ENCODE measurements around the gene KCNK3. TPM values are rescaled to one million over a fixed set of nuclear protein-coding genes. Genes with fewer than 3 reads are reported as not detected.
A peak's percentile ranks its signal among the peaks of the same experiment; 100 is the strongest.

KCNK3 gene
- total and polyA plus RNA-seq, 5 experiments from 2014 or later: not detected

DNA sequence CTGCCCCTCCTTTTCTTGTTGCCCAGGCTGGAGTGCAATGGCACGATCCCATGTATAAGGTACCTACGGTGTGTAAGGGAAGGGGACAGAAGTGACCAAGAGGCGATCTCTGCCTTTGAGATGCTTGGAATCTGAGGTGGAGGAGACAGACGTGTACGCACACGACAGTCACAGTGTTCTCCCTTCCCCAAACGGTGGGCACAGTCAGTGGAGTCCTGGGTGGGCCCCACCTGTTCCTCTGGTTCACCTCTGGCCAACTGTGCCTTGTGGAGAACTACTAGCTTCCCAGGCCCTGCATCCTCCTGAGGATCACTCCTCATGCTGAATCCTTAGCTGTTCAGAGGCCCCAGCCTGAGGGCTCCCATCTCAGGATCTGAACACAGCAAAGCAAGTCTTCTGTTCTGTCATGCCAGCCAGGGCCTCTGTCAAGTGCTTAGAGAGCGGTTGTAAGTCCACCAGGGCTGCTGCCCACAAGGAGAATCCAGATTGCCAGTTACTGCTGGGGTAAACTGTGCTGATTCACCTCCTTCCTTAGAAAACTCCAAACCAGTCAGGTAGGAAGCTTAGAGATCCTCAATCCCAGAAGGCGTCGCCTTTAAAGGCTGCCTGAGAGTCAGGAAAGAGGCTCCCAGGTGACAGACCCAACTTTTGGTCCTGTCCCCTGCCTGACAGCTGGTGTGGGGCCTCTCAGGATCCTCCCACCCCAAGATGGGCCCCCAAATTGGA is 73.1 kb downstream of the KCNK3 start:
- peaks cover 0 to 3% (median 0%) of the 10 kb centered on the region in 3 donors for H3K36me3 Mint-ChIP-seq
- no peaks in the 10 kb centered on the region for H3K27me3 Mint-ChIP-seq
- H3K9me3 Mint-ChIP-seq: peaks cover 0 to 1% (median 0%) of the 10 kb centered on the region in 9 donors
- peaks cover 19 to 66% (median 53%) of the 10 kb centered on the region in 4 donors for H3K4me1 Mint-ChIP-seq
- H3K4me3 Mint-ChIP-seq: peak overlapping the region; percentile 76 to 98 (median 95)
- ATAC-seq (no peak), DNase-seq (no peak)
- POLR2A ChIA-PET: no interaction called here
- peak overlapping the region in 9 of 10 donors; percentile 87 to 97 (median 93) for H3K27ac Mint-ChIP-seq

DNA sequence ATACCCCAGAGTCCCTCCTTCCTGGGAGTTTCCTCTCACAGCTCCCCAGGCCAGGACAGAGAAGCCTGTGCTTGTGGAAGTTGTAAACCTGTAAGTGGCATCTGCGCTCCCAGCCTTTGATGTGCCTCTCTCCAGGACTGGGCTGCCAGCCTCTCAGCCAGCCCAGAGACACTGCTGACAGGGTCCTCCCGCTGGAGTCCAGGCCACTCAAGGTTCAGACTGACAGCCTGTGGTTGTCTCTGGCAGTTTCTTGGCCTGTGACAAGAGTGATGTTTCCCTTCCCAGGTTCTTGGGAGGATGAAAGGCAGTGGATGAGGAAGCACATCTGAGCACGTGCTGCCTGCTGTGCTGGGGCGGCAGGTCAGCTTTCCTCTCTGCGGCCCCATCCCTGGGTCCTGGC is 74.6 kb downstream of the KCNK3 start:
- H3K36me3 Mint-ChIP-seq: peaks cover 0 to 3% (median 0%) of the 10 kb centered on the region in 3 donors
- POLR2A ChIA-PET: no interaction called here
- H3K4me3 Mint-ChIP-seq: peak overlapping the region in 5 of 10 donors; percentile 3 to 62 (median 34)
- ATAC-seq: no peak
- H3K27me3 Mint-ChIP-seq: no peaks in the 10 kb centered on the region
- peaks cover 0 to 1% (median 0%) of the 10 kb centered on the region in 9 donors for H3K9me3 Mint-ChIP-seq
- H3K27ac Mint-ChIP-seq: peak overlapping the region in 9 of 10 donors; percentile 18 to 92 (median 73)
- peaks cover 26 to 80% (median 65%) of the 10 kb centered on the region in 4 donors for H3K4me1 Mint-ChIP-seq
- DNase-seq: no peak

DNA sequence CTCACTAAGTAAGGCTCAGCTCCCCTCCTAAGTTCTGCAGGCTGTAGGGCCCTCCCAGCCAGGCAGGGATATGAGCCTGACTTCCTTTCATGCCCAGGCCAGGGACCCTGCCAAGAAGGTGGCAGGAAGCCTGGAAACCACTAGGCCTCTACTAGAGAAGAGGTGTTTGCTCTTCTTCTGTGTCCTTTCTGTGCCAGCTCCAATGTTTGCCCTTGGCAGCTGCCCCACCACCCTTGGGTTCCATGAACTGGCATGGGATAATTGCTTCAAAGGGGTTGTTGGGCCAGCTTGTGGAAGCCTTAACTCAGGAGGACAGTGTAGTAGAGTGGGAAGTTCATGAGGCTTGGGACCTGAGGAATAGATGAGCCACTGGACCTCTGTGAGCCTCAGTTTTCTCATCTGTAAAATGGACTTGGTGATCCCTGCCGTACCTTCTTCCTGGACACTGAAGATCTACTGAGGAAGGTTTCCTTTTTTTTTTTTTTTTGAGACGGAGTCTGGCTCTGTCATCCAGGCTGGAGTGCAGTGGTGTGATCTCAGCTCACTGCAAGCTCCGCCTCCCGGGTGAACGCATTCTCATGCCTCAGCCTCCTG is 75.5 kb downstream of the KCNK3 start:
- no peak for ATAC-seq
- H3K4me1 Mint-ChIP-seq: peaks cover 31 to 88% (median 73%) of the 10 kb centered on the region in 4 donors
- no peak overlapping the region for H3K4me3 Mint-ChIP-seq
- peaks cover 0 to 5% (median 0%) of the 10 kb centered on the region in 3 donors for H3K36me3 Mint-ChIP-seq
- POLR2A ChIA-PET: no interaction called here
- no peaks in the 10 kb centered on the region for H3K27me3 Mint-ChIP-seq
- no peak for DNase-seq
- peak overlapping the region in 4 of 10 donors; percentile 14 to 24 (median 20) for H3K27ac Mint-ChIP-seq
- H3K9me3 Mint-ChIP-seq: peaks cover 0 to 1% (median 0%) of the 10 kb centered on the region in 9 donors

DNA sequence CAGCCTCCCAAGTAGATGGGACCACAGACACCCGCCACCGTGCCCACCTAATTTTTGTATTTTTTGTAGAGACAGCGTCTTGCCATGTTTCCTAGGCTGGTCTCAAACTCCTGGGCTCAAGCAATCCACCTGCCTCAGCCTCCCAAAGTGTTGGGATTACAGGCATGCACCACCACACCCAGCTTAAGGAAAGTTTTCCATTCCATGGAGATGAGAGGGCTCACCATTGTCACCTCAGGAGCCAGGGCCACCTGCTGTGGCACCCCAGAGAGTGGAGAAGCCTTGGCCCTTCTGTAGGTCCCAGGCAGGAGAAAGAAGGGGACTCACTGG is 76.2 kb downstream of the KCNK3 start:
- ATAC-seq (no peak), DNase-seq (no peak)
- peaks cover 31 to 83% (median 71%) of the 10 kb centered on the region in 4 donors for H3K4me1 Mint-ChIP-seq
- POLR2A ChIA-PET: interaction anchor here (1.0 kb wide), 1 partner anchor 17 kb away, joined by 4 read pairs; the partner anchor contains the start of gene CENPA
- H3K27ac Mint-ChIP-seq: peak overlapping the region in 7 of 10 donors; percentile 3 to 86 (median 63)
- peaks cover 0 to 5% (median 0%) of the 10 kb centered on the region in 3 donors for H3K36me3 Mint-ChIP-seq
- H3K9me3 Mint-ChIP-seq: peaks cover 0 to 1% (median 0%) of the 10 kb centered on the region in 9 donors
- no peaks in the 10 kb centered on the region for H3K27me3 Mint-ChIP-seq
- H3K4me3 Mint-ChIP-seq: peak overlapping the region in 2 of 10 donors; percentile 15 to 23

DNA sequence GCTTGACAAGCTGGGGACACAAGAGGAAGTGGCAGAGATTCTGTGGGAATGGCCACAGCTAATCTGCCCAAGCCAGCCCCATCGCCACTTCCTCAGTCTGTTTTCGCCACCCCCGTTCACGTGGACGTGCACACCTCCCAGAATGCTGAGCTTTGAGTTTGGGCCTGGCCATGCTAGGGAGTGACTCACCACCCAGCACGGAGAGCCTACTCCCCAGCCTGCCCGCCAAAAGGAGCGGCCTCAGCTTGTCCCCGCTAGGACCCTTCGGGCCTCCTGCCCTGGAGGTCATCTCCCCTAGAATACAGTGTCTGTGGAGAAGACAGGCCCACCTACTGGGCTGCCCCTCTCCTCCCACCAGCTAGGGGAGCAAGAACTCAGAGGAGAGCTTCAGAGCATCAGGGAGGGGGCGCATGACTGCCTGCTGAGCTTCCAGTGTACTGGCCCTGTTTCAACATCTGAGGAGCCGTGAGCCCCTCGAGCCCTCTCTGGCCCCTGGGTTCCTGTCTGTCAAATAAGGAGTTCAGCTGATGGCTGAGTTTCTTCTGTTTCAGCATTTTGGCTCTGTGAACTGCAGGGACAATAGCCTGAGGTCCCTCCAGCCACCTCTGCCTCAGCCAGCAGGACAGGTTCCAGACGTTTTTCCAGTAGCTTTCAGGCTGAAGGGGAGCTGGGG is 76.7 kb downstream of the KCNK3 start:
- peaks cover 0 to 9% (median 0%) of the 10 kb centered on the region in 3 donors for H3K36me3 Mint-ChIP-seq
- POLR2A ChIA-PET: interaction anchor here (1.0 kb wide), 1 partner anchor 16 kb away, joined by 4 read pairs; the partner anchor contains the start of gene CENPA
- ATAC-seq (no peak), DNase-seq (no peak)
- no peaks in the 10 kb centered on the region for H3K27me3 Mint-ChIP-seq
- peak overlapping the region in 3 of 10 donors; percentile 15 to 30 (median 24) for H3K4me3 Mint-ChIP-seq
- peaks cover 30 to 84% (median 71%) of the 10 kb centered on the region in 4 donors for H3K4me1 Mint-ChIP-seq
- peak overlapping the region in 9 of 10 donors; percentile 3 to 66 (median 53) for H3K27ac Mint-ChIP-seq
- H3K9me3 Mint-ChIP-seq: peaks cover 0 to 1% (median 0%) of the 10 kb centered on the region in 9 donors

DNA sequence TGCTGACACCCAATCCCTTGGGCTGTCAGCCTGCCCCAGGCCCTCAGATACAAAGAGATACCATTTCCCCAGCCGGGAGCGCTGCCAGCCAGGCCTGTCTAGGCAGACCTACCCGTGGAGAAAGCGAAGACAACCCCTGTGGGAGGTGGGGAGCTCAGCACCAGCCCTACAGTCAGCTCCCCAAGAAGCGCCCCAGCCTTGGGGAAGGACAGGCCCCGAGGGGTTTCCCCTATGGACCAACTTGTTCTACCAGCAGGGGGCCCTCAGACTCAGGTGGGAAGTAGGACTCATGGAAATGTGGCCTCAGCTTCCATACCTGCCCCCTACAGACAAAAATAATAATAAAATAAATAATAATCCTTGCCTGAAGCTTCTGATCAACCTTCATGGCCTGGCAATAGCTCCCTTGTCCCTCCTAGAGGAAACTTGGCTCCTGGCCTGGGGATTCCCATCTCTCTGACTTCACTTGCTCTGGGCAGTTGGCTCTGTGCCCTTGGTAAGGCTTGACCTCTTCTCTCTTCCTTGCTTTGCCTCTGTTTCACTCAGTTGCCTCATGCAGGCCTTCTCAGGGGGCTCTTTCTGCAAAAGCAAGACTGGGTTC is 78.6 kb downstream of the KCNK3 start:
- peak in 1 of 2 donors; percentile 34 for ATAC-seq
- H3K36me3 Mint-ChIP-seq: peaks cover 0 to 22% (median 2%) of the 10 kb centered on the region in 3 donors
- H3K4me1 Mint-ChIP-seq: peaks cover 24 to 71% (median 54%) of the 10 kb centered on the region in 4 donors
- DNase-seq: peak in 3 of 10 donors; percentile 17 to 32 (median 27)
- H3K4me3 Mint-ChIP-seq: peak overlapping the region in 1 of 10 donors; percentile 20
- H3K27ac Mint-ChIP-seq: peak overlapping the region; percentile 53 to 95 (median 90)
- H3K9me3 Mint-ChIP-seq: no peaks in the 10 kb centered on the region
- POLR2A ChIA-PET: no interaction called here
- H3K27me3 Mint-ChIP-seq: no peaks in the 10 kb centered on the region

DNA sequence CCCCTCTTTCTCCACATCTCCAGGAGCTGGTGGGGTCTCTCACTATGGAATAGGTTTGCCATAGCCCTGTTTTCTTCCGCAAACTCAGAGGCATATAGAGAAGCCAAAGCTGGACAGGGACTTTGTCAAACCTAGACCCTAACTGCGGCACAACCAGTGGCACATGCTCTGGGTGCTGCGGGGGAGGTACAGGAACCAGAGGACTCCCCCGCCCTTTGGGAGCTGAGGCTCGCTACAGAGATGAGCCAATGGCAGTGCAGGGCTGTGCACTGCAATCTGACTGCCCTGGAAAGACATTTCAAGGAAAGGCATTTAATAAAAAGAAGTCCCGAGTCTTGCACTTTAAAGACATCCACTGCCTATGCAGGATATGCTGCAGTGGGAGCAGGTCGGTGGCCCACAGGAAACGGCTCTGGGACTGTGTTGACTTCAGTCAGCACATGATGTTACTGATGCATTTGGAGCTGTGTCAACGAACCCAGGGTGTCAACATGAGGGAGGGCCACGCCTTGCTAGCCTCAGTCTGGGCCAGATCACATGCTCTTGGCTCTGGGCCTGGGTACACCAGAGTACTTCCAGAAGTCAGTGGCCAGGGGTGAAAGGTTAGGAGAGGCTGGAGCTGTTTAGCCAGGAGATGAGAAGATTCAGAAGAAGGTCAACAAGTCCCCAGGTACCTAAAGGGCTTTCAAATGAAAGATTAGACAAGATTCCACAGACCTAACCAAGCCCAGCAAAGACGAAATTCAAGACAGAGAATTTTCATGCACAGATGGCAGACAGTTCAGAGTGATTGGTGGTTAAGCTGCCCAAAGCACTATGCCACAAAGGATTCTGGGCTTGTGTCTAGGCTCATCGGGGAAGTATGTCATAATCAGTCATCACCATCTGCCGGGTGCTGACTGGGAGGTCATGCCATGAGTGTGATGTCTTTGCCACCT is 79.8 kb downstream of the KCNK3 start:
- Mint-ChIP-seq H3K9me3 (no peaks in the 10 kb centered on the region), H3K4me1 (peaks cover 29 to 65% (median 48%) of the 10 kb centered on the region in 4 donors), H3K4me3 (peak overlapping the region; percentile 16 to 74 (median 64)), H3K27ac (peak overlapping the region; percentile 86 to 98 (median 92)), H3K36me3 (peaks cover 0 to 33% (median 4%) of the 10 kb centered on the region in 3 donors), H3K27me3 (no peaks in the 10 kb centered on the region)
- DNase-seq (peak in 8 of 10 donors; percentile 19 to 73 (median 56)), ATAC-seq (peak; percentile 83 to 90)
- POLR2A ChIA-PET: interaction anchor here (0.8 to 1.5 kb wide), 4 partner anchors 9 to 14 kb away, joined by 3 to 9 read pairs (median 5); partner anchors contain the start of genes CENPA and SLC35F6

DNA sequence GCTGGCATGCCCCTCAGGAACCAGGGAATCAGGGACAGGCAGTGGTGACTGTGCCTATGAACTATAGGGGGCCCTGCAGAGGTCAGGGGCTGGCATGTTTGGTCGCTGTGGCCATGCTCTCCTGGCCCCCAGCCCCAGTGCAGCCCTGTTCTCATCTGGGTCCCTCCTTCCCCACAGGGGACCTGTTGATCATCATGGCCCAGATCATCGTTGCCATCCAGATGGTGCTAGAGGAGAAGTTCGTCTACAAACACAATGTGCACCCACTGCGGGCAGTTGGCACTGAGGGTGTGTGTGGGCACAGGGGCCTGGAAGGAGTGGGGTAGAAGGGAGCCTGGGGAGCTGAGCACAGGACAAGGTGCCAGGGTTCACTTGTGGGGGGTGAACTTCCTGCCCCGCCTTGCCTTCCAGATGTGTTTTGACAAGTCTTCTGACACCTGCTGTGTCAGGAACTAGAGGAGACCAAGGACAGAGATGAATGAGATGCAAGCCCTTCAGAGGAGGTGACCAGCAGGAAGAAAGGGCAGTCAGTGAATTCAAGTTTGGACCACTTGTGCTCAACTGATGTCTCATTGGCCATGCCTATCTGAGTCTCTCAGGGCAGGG is 83.8 kb downstream of the KCNK3 start:
- peaks cover 17 to 32% (median 19%) of the 10 kb centered on the region in 4 donors for H3K4me1 Mint-ChIP-seq
- peak overlapping the region in 8 of 10 donors; percentile 13 to 90 (median 47) for H3K27ac Mint-ChIP-seq
- POLR2A ChIA-PET: no interaction called here
- H3K27me3 Mint-ChIP-seq: no peaks in the 10 kb centered on the region
- ATAC-seq (no peak), DNase-seq (no peak)
- H3K9me3 Mint-ChIP-seq: no peaks in the 10 kb centered on the region
- H3K36me3 Mint-ChIP-seq: peaks cover 0 to 62% (median 16%) of the 10 kb centered on the region in 3 donors
- no peak overlapping the region for H3K4me3 Mint-ChIP-seq

DNA sequence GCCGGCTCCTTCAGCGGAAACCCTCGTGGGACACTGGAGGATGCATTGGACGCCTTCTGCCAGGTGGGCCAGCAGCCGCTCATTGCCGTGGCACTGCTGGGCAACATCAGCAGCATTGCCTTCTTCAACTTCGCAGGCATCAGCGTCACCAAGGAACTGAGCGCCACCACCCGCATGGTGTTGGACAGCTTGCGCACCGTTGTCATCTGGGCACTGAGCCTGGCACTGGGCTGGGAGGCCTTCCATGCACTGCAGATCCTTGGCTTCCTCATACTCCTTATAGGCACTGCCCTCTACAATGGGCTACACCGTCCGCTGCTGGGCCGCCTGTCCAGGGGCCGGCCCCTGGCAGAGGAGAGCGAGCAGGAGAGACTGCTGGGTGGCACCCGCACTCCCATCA is 85.6 kb downstream of the KCNK3 start:
- peaks cover 0 to 64% (median 19%) of the 10 kb centered on the region in 3 donors for H3K36me3 Mint-ChIP-seq
- no peaks in the 10 kb centered on the region for H3K27me3 Mint-ChIP-seq
- POLR2A ChIA-PET: no interaction called here
- peaks cover 0 to 14% (median 4%) of the 10 kb centered on the region in 4 donors for H3K4me1 Mint-ChIP-seq
- no peak overlapping the region for H3K4me3 Mint-ChIP-seq
- DNase-seq: no peak
- H3K9me3 Mint-ChIP-seq: no peaks in the 10 kb centered on the region
- ATAC-seq: no peak
- H3K27ac Mint-ChIP-seq: peak overlapping the region in 1 of 10 donors; percentile 76

DNA sequence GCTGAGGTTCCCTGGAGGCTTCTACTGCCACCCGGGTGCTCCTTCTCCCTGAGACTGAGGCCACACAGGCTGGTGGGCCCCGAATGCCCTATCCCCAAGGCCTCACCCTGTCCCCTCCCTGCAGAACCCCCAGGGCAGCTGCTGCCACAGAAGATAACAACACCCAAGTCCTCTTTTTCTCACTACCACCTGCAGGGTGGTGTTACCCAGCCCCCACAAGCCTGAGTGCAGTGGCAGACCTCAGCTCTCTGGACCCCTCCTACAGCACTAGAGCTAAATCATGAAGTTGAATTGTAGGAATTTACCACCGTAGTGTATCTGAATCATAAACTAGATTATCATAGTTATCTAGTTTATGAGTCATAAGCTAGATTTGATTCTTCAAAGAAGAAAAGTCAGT is 86.0 kb downstream of the KCNK3 start:
- Mint-ChIP-seq H3K4me3 (no peak overlapping the region), H3K36me3 (peaks cover 0 to 64% (median 19%) of the 10 kb centered on the region in 3 donors), H3K27me3 (no peaks in the 10 kb centered on the region), H3K4me1 (peaks cover 0 to 13% (median 4%) of the 10 kb centered on the region in 4 donors), H3K27ac (peak overlapping the region in 2 of 10 donors; percentile 41 to 76), H3K9me3 (no peaks in the 10 kb centered on the region)
- POLR2A ChIA-PET: no interaction called here
- ATAC-seq: no peak
- DNase-seq: no peak

DNA sequence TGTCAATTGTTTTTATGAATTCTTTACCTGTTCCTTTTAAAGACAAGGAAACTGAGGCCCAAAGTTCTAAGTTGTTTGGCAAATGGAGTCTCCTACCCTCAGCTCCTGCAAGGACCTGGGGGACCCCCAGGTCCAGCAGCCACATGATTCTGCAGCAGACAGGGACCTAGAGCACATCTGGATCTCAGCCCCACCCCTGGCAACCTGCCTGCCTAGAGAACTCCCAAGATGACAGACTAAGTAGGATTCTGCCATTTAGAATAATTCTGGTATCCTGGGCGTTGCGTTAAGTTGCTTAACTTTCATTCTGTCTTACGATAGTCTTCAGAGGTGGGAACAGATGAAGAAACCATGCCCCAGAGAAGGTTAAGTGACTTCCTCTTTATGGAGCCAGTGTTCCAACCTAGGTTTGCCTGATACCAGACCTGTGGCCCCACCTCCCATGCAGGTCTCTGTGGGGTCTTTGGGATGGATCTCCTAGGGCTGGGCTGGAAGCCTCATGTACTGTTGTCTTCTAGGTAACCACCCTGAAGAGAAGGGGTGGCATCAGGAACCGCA is 87.8 kb downstream of the KCNK3 start:
- peaks cover 0 to 54% (median 19%) of the 10 kb centered on the region in 3 donors for H3K36me3 Mint-ChIP-seq
- H3K9me3 Mint-ChIP-seq: no peaks in the 10 kb centered on the region
- POLR2A ChIA-PET: no interaction called here
- ATAC-seq (no peak), DNase-seq (no peak)
- peaks cover 0 to 8% (median 4%) of the 10 kb centered on the region in 4 donors for H3K4me1 Mint-ChIP-seq
- H3K27me3 Mint-ChIP-seq: no peaks in the 10 kb centered on the region
- peak overlapping the region in 2 of 10 donors; percentile 43 to 44 for H3K27ac Mint-ChIP-seq
- no peak overlapping the region for H3K4me3 Mint-ChIP-seq
